Activated naive CD4-positive, alpha-beta T cell treated with anti-CD3 and anti-CD28 coated beads for 36 hours (primary cell): Measurements from ENCODE around the gene COL24A1. TPM values are rescaled to one million over a fixed set of nuclear protein-coding genes. Genes with fewer than 3 reads are reported as not detected.

Source experiments
- CTCF ChIA-PET: fragments of 350-600 bp; sonication (Branson Sonifier 250); formaldehyde crosslinking; loops from one replicate; lab custom pipeline; 2021; ENCODE audit warnings: antibody characterized with exemption; lab: Charles Lee
- DNase-seq: peaks from one replicate; pipeline ENCODE4 v3.0.0-alpha.2; 2020
- H3K27ac Mint-ChIP-seq: one replicate; pipeline ENCODE4 v1.8.0; 2021; ENCODE audit warnings: mild to moderate bottlenecking, mixed read lengths
- H3K27me3 Mint-ChIP-seq: one replicate; pipeline ENCODE4 v1.8.0; 2021; ENCODE audit warnings: low read depth, mixed read lengths
- H3K36me3 Mint-ChIP-seq: one replicate; pipeline ENCODE4 v1.8.0; 2021; ENCODE audit warnings: low read depth, mixed read lengths
- H3K4me1 Mint-ChIP-seq: one replicate; pipeline ENCODE4 v1.8.0; 2021; ENCODE audit warnings: low read depth, mixed read lengths
- H3K4me3 Mint-ChIP-seq: one replicate; pipeline ENCODE4 v1.8.0; 2021; ENCODE audit warnings: mild to moderate bottlenecking, moderate library complexity, mixed read lengths
- H3K9me3 Mint-ChIP-seq: one replicate; pipeline ENCODE4 v1.8.0; 2021; ENCODE audit warnings: mixed read lengths
- intact Hi-C: fragments of 100-400 bp; cut with micrococcal nuclease; formaldehyde crosslinking; loops from one replicate; pipeline ENCODE4 v1.15.1; 2023
- total RNA-seq, 2 experiments: library from RNA; stranded (reverse); gene quantifications; one replicate each; pipeline ENCODE4 v1.2.3, GENCODE V29; 2021

COL24A1 gene
- total RNA-seq, 2 experiments from 2014 or later = not detected

DNA sequence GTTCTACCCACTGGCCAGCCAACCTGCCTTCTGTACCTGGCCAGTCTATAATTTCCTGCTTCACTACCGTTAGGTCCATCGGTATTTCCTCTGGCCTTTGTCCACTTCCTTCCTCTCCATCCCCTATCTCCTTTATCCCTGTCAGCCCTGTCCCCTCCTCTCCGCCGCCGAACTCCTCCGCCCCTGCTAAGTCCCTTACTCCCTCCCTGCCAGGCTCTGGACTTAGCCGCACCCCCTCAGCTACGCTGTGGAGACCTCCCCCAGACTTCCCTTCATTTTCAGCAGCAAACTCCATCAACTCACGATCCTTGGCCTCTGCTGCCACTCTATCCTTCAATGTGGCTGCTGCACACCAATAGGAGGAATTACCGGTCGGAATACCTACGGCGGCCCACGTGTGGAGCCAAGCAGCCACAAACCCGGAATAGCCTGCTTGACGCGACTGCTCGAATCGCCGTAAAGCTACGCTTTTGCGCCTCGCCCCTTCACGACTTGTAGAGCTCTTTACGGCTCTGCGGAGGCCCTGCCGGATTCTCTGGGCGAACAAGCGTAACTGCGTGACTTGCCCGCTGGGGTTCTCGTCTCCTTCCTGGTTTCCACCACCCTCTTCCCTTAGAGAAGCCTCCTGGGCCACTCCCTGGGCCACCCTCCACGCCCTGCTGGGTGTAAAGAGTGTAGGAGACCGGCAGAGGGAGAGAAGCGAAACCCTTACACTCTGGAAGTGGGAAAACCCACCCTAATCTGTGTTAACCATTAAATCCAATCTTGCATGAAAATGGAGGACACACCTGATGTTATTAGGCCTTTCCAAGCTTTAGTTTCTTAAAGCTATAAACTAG, 448.4 kb downstream of the COL24A1 start, which contains the start of gene ZNHIT6:
Gene ZNHIT6 (minus strand): TSS at position 444 of the 839 bp plus-strand sequence. CDS start 149 bp downstream, at position 295.
- intact Hi-C loops = loop anchor here (1.0 to 10.0 kb wide), 11 partner anchors 131 to 1403 kb away; partner anchors contain the start of genes BCL10, C1orf52, HS2ST1 and SAMD13
- no peak within 1 kb of the TSS for H3K27ac Mint-ChIP-seq
- no peaks in the 10 kb centered on the region for H3K9me3 Mint-ChIP-seq
- peaks cover 21% of the 10 kb centered on the region for H3K4me1 Mint-ChIP-seq
- DNase-seq = peak; percentile 93
- no peak within 1 kb of the TSS for H3K4me3 Mint-ChIP-seq
- H3K27me3 Mint-ChIP-seq = no peaks in the 10 kb centered on the region
- H3K36me3 Mint-ChIP-seq = peaks cover 22% of the 10 kb centered on the region
- CTCF ChIA-PET = interaction anchor here (0.6 to 1.3 kb wide), 4 partner anchors 9 to 765 kb away, joined by 3 to 7 read pairs (median 4); no protein-coding TSS in a partner anchor

DNA sequence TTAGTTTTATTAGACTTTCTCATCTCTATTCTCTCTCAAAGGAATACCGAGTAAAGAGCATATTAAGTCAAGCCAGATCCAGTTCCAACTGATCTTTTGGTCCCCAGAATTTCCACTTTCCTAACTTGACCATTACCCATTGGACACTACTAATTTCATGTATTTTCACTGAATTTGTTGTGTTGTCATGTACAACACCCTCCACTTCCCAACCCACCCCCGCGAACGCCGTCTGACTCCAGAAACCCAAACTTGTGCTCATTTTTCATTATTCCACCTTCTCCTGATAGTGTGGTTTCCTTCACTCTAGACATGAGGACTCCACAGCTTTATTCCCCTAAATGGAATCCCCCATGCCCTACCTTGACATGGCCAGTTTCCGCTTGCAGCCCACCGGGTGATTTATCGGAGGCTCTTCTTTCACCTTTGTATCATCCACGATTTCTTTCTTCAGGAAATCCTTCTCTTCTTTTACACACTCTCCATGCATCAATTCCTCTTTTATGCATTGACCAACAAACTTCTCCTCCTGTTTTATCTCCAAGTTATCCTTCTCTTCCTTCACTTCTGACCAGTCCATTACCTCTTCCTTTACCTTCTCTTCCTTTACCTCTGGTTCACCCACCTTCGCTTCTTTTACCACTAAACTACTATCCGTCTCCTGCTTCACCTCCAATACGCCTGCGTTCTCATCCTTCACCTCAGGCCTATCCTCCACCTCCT, 449.1 kb downstream of the COL24A1 start:
- intact Hi-C loops = loop anchor here (5.0 to 10.0 kb wide), 4 partner anchors 310 to 1403 kb away; partner anchors contain the start of gene SAMD13
- Mint-ChIP-seq H3K4me1 (peaks cover 24% of the 10 kb centered on the region), H3K4me3 (no peak overlapping the region), H3K27me3 (no peaks in the 10 kb centered on the region), H3K27ac (no peak overlapping the region), H3K36me3 (peaks cover 25% of the 10 kb centered on the region), H3K9me3 (no peaks in the 10 kb centered on the region)
- peak; percentile 5 for DNase-seq
- CTCF ChIA-PET = no interaction called here

DNA sequence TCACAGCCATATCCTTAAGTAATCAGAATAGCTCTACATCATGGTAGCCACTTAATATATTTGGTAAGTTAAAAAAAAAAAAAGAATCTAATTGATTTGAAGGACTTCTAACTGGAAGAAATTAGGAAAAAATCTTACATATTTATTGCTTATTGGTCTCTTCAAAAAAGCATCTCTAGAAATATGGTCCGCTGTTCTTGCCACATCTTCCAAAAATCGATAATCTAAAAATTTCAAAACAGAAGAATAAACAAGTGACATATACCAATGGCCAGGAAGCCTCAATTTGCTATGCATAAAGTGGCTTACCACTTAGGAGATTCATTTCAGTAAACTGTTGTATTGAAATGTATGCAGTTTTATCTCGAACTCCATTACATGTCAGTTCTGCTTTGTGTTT, 450.6 kb downstream of the COL24A1 start:
- no peak for DNase-seq
- Mint-ChIP-seq H3K27ac (no peak overlapping the region), H3K27me3 (no peaks in the 10 kb centered on the region), H3K4me1 (peaks cover 24% of the 10 kb centered on the region), H3K9me3 (no peaks in the 10 kb centered on the region), H3K36me3 (peaks cover 32% of the 10 kb centered on the region), H3K4me3 (no peak overlapping the region)
- CTCF ChIA-PET = interaction anchor here (1.6 kb wide), 1 partner anchor 10 kb away, joined by 4 read pairs; no protein-coding TSS in a partner anchor
- intact Hi-C loops = loop anchor here (5.0 to 10.0 kb wide), 4 partner anchors 311 to 1401 kb away; partner anchors contain the start of gene SAMD13

DNA sequence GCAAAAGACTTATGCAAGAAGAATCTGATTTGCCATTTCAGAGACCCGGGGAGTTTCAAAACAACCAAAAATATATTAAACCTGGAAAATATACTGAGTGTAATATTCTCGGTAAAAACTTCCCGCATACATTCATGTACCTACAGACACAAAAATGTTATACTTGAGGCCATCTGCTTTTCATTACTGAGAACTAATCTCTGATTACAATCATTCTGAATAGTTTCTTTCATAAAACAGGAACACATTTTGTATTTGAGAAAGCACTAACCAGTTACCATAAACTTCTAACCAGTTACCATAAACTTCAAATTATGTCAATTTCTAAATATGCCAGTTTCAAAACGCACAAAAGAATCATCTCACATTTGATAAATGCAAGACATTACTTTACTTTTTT, 456.1 kb downstream of the COL24A1 start:
- no peak for DNase-seq
- Mint-ChIP-seq H3K4me1 (peaks cover 24% of the 10 kb centered on the region), H3K27ac (no peak overlapping the region), H3K4me3 (no peak overlapping the region), H3K27me3 (no peaks in the 10 kb centered on the region), H3K36me3 (peaks cover 42% of the 10 kb centered on the region), H3K9me3 (no peaks in the 10 kb centered on the region)
- CTCF ChIA-PET = no interaction called here
- intact Hi-C loops = loop anchor here (10.0 kb wide), 2 partner anchors 684 to 1396 kb away; partner anchors contain the start of gene SAMD13

DNA sequence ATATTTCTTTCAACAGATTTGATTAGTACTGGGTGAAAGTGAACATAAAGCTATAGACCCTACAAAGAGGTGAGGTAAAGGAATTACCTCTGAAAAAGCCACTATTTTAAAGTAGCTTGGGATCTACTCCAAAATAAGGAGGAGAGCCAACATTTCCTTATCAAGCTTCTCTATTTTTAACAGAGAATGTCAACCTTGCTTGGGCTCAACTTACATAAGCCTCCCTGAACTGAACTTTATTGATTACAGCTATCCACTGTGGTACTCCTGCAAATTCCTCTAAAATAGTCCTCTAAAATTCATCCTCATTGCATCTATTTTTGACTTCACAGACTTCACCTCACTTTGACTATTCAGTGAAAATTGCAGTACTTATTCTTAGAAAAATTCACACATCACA, 458.7 kb downstream of the COL24A1 start:
- H3K27ac Mint-ChIP-seq = no peak overlapping the region
- no peaks in the 10 kb centered on the region for H3K9me3 Mint-ChIP-seq
- H3K27me3 Mint-ChIP-seq = no peaks in the 10 kb centered on the region
- peaks cover 35% of the 10 kb centered on the region for H3K36me3 Mint-ChIP-seq
- peaks cover 16% of the 10 kb centered on the region for H3K4me1 Mint-ChIP-seq
- no peak for DNase-seq
- CTCF ChIA-PET = interaction anchor here (1.1 kb wide), 1 partner anchor 10 kb away, joined by 5 read pairs; the partner anchor contains the start of gene ZNHIT6
- intact Hi-C loops = no loop called here
- H3K4me3 Mint-ChIP-seq = no peak overlapping the region

DNA sequence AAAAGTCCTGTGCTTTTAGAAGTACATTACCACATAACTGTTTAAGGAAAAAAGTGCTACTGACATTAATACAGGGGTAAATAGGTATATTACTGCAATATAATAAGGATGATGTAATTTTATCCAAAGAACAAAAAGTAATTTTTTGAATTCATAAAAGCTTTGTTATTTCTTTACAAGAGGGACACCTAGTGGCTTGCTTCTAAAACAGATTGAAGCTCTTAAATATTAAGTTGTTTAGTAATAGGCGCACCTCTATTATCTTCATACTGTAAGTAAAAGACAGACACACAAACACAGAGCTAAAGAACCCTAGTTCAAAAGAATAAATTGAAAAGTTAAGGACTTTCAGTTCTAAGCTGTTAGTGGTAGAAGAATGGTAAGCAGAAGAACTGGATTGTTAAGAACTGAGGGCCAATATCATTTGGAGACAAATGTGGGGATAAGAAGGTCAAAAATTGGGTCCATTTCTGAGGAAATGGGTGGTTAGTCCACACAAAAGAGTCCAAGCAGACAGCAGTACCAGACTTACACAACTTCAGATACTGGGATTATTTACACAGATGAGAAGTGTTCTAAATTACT, 463.8 kb downstream of the COL24A1 start:
- Mint-ChIP-seq H3K27me3 (no peaks in the 10 kb centered on the region), H3K36me3 (peaks cover 36% of the 10 kb centered on the region), H3K4me1 (peaks cover 13% of the 10 kb centered on the region), H3K4me3 (no peak overlapping the region), H3K27ac (no peak overlapping the region), H3K9me3 (no peaks in the 10 kb centered on the region)
- CTCF ChIA-PET = interaction anchor here (0.6 to 1.6 kb wide), 9 partner anchors 9 to 384 kb away, joined by 3 to 5 read pairs (median 4); partner anchors contain the start of gene ZNHIT6
- no peak for DNase-seq
- intact Hi-C loops = loop anchor here (1.0 kb wide), 1 partner anchor 385 kb away; no protein-coding TSS in a partner anchor

DNA sequence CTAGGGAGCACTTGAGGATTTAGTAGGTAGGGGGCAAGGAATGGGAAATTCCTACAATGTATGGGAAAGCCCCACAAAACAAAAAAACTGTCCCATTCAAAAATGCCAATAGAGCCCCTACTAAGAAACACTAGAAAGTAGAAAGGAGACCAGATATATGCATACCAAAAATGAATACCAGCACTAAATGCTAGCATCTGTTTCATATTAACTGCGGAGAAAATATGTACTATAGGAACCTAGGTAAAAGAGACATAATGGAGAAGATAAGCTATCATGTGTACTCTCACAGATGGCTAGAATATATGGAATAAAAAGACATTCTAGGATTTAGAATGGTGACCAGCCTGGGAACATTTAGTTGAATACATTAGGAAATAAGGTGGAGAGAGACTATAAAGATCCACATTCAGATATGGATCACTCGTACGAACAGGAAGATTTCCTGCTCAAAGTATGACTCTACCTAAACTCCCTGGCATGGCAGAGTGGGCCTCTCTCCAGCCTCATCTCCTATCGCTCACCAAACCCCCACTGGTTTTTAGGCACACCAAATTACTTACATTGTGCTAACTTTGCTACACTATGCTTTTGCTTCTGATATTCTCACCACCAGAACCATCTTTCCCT, 466.7 kb downstream of the COL24A1 start:
- no peak for DNase-seq
- H3K9me3 Mint-ChIP-seq = no peaks in the 10 kb centered on the region
- peaks cover 34% of the 10 kb centered on the region for H3K36me3 Mint-ChIP-seq
- no peak overlapping the region for H3K4me3 Mint-ChIP-seq
- no peaks in the 10 kb centered on the region for H3K27me3 Mint-ChIP-seq
- intact Hi-C loops = no loop called here
- CTCF ChIA-PET = no interaction called here
- no peak overlapping the region for H3K27ac Mint-ChIP-seq
- H3K4me1 Mint-ChIP-seq = peaks cover 13% of the 10 kb centered on the region

DNA sequence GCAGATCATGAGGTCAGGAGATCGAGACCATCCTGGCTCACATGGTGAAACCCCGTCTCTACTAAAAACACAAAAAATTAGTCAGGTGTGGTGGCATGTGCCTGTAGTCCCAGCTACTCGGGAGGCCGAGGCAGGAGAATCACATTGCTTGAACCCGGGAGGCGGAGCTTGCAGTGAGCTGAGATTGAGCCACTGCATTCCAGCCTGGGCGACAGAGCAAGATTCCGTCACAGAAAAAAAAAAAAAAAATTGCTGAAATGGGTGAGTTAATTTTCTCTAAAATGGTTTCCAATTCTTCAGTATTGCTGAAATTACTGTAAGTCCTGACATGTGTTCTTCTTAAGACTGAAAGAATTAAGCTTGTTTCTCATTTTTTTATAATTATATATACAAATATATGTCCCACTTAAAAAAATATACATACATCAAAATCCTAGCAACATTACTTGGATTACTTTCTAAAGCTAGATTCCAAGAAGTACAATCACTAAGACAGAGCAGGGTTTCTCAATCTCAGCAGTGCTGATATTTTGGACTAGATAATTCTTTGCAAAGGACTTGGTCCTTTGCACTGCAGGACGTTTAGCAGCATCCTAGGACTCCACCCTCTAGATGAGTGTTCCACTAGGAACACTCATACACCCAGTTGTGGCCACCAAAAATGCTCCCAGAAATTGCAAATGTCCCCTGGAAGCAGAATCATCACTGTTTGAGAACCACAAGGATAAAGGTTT, 473.1 kb downstream of the COL24A1 start:
- H3K27me3 Mint-ChIP-seq = no peaks in the 10 kb centered on the region
- H3K9me3 Mint-ChIP-seq = no peaks in the 10 kb centered on the region
- CTCF ChIA-PET = interaction anchor here (0.6 to 0.9 kb wide), 4 partner anchors 8 to 425 kb away, joined by 4 read pairs; no protein-coding TSS in a partner anchor
- intact Hi-C loops = no loop called here
- H3K4me1 Mint-ChIP-seq = no peaks in the 10 kb centered on the region
- peaks cover 21% of the 10 kb centered on the region for H3K36me3 Mint-ChIP-seq
- H3K4me3 Mint-ChIP-seq = no peak overlapping the region
- DNase-seq = no peak
- no peak overlapping the region for H3K27ac Mint-ChIP-seq

DNA sequence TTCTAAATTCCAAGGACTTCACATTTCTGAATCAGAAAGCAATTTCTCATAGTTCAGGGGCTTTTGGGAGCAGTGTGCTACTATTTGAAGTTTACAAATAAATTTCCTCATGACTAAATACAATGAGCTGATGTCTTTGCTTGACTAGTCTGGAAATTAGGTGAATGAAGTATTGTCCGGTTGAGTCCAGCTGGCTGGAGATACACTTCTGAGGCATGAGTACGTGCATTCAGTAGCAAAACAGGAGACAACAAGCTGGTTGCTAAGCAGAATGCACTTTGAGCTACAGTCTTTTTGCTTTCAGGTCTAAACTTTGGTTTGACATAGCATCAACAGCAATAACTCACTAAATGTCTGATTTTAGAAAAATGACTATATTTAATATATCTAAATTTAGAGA, 475.5 kb downstream of the COL24A1 start:
- CTCF ChIA-PET = interaction anchor here (0.7 kb wide), 1 partner anchor 27 kb away, joined by 3 read pairs; no protein-coding TSS in a partner anchor
- peaks cover 21% of the 10 kb centered on the region for H3K36me3 Mint-ChIP-seq
- no peaks in the 10 kb centered on the region for H3K9me3 Mint-ChIP-seq

More for the DNA sequence above, 475.5 kb downstream of the COL24A1 start:
- Mint-ChIP-seq H3K4me3 (no peak overlapping the region), H3K27me3 (no peaks in the 10 kb centered on the region), H3K4me1 (no peaks in the 10 kb centered on the region), H3K27ac (no peak overlapping the region)
- no peak for DNase-seq
- intact Hi-C loops = no loop called here
